Activated T-cell treated with anti-CD3 and anti-CD28 coated beads, Interleukin-2, amount 50 U/mL, for 72 hours (primary cell): ENCODE data around the gene PSMG3. TPM values are rescaled to one million over a fixed set of nuclear protein-coding genes. Genes with fewer than 3 reads are reported as not detected.

ENCODE experiments used
- ATAC-seq, 2 donors: fragments of 150-1000 bp; cut with Tn5 transposase; replicated peaks in 1 of 2; 2 replicates each; pipeline ENCODE4 v1.10.0; 2021; ENCODE audit warnings: moderate library complexity in 2 of 2, mild to moderate bottlenecking in 1 of 2
- DNase-seq, 2 donors: peaks; one replicate each; pipeline ENCODE4 v3.0.0; 2021 to 2022; ENCODE audit warnings: mixed read lengths in 1 of 2
- H3K27ac Mint-ChIP-seq: one replicate; pipeline ENCODE4 v1.8.0; 2022; ENCODE audit warnings: mild to moderate bottlenecking, moderate library complexity, mixed read lengths
- H3K27me3 Mint-ChIP-seq: one replicate; pipeline ENCODE4 v1.8.0; 2022; ENCODE audit warnings: low read depth, mixed read lengths
- H3K36me3 Mint-ChIP-seq, 2 donors: one replicate each; pipeline ENCODE4 v1.8.0; 2022; ENCODE audit warnings: mixed read lengths in 2 of 2, mild to moderate bottlenecking in 1 of 2; ENCODE audit not compliant: insufficient read depth in 2 of 2
- H3K4me1 Mint-ChIP-seq: one replicate; pipeline ENCODE4 v1.8.0; 2022; ENCODE audit warnings: low read depth, mixed read lengths
- H3K4me3 Mint-ChIP-seq, 2 donors: one replicate each; pipeline ENCODE4 v1.8.0; 2022; ENCODE audit warnings: mild to moderate bottlenecking in 2 of 2, mixed read lengths in 2 of 2, moderate library complexity in 2 of 2
- H3K9me3 Mint-ChIP-seq, 2 donors: one replicate each; pipeline ENCODE4 v1.8.0; 2022; ENCODE audit warnings: mixed read lengths in 2 of 2
- total RNA-seq, 2 donors: library from RNA; stranded (reverse); gene quantifications; one replicate each; pipeline ENCODE4 v1.2.3, GENCODE V29; 2022

PSMG3 gene
- total RNA-seq, 2 donors from 2014 or later = 49.7 to 53.6 TPM

DNA sequence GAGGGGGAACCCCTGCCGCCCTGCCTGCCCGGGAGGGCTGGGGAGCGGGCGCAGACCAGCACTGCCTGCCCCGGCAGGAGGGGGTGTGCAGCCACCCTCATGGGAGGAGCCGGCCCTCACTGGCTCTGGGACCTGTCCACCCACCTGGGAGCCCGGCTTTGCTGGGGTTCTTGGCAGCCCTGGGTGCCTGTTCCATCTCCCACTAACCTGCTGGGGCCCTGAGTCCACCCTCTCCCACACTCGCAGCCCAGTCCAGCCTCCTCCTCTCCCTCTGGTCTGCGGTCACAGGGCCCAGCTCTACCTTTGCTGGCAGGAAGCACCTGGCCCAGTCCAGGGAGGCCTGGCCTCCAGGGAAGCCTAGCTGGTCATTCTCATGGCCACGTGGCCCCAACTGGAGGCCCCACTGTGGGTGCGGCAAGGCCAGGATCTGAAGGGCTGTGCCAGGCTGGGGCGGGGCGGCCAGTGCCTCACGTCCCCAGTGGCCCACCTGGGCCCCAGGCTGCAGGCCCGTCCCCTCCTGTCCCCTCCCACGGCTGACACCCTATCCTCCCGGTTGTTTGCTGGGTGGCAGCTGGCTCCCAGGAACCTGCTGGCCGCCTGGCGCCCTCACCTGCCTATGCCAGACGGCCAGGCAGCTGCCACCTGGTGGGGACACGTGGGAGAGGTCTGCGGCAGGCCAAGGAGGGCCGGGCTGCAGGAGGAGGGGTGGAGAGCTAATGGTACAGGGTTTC lies 13.9 kb downstream of the PSMG3 start, which contains the start of gene TMEM184A:
Gene TMEM184A, minus strand, starts transcription at position 393 of the 731 bp plus-strand sequence. CDS start 721 bp downstream, outside the sequence.
- Mint-ChIP-seq H3K4me3 (no peak within 1 kb of the TSS), H3K36me3 (no peaks in the 10 kb centered on the region), H3K9me3 (no peaks in the 10 kb centered on the region), H3K27me3 (no peaks in the 10 kb centered on the region), H3K4me1 (no peaks in the 10 kb centered on the region), H3K27ac (no peak within 1 kb of the TSS)
- peak; percentile 69 to 75 for ATAC-seq
- peak; percentile 49 to 65 for DNase-seq

DNA sequence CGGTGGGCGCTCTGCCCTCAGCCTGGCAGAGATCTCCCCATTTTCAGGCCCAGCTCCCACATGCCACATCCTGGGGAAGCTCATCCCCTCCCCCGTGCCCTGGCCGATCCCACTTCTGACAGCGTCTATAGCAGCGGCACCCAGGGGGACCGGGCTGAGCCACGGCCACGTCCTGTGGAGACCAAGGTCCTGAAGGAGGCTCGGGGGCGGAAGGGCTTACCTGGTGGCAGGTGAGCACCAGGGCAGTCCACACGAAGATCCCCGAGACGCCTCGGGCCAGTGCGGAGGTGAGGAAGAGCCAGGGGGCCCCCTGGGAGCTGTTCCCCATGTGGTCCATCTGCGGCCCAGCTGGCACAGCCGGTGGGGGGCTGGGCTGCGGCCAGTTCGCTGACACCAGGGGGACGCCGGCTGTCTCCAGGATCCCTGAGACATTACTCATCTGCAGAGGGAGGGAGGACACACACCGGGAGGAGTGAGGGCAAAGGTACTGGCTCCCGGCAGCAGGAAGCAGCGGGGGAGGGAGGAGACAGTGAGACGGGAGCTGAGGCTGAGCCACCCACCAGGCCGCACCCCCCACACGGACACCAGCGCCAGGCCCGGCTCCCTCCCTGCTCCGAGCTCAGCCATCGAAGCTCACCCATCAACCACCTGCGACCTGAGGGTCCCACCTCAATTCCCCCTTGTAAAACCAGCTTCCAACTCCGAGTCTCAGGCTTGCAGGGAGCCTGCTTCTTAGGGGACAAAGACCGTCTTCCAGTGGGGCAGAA lies 14.6 kb downstream of the PSMG3 start:
- no peak for ATAC-seq
- Mint-ChIP-seq H3K27me3 (no peaks in the 10 kb centered on the region), H3K27ac (no peak overlapping the region), H3K36me3 (no peaks in the 10 kb centered on the region), H3K4me3 (no peak overlapping the region), H3K9me3 (no peaks in the 10 kb centered on the region), H3K4me1 (no peaks in the 10 kb centered on the region)
- DNase-seq = no peak

DNA sequence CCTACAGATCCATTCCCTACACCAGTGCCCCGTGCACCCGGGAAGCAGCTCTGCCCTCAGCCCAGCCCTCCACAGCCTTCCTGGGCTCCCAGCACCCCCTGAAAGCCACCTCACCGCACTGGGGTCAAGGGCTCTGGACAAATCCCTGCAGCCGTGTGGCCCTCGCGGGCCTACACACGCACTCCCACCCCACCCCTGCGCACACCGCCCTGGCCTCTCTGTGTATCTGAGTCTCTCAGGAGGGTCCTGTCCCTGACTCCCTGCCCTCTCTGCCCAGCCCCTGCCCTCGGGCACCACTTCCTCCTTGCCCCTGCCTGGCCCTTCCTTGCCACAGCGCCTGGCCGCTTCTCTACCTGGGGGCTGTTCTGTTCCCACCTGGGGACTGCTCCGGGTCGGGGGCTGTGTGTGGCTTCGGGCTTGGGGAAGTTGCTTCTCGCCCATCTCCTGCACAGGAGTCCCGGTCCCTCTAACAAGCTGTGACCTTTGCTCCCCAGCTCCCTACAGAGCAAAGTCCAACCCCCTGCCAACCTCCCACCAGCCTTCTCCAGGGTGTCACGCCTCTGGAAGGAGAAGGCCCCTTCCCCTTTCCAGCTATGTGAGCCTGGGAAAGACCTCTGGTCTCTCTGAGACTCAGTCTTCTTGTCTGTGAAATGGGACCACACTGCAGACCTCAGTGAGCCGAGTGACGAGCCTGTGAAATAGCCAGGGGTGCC lies 15.3 kb downstream of the PSMG3 start:
- no peak overlapping the region for H3K27ac Mint-ChIP-seq
- H3K36me3 Mint-ChIP-seq = no peaks in the 10 kb centered on the region
- ATAC-seq (no peak), DNase-seq (no peak)
- no peaks in the 10 kb centered on the region for H3K4me1 Mint-ChIP-seq
- no peak overlapping the region for H3K4me3 Mint-ChIP-seq
- no peaks in the 10 kb centered on the region for H3K9me3 Mint-ChIP-seq
- H3K27me3 Mint-ChIP-seq = no peaks in the 10 kb centered on the region

DNA sequence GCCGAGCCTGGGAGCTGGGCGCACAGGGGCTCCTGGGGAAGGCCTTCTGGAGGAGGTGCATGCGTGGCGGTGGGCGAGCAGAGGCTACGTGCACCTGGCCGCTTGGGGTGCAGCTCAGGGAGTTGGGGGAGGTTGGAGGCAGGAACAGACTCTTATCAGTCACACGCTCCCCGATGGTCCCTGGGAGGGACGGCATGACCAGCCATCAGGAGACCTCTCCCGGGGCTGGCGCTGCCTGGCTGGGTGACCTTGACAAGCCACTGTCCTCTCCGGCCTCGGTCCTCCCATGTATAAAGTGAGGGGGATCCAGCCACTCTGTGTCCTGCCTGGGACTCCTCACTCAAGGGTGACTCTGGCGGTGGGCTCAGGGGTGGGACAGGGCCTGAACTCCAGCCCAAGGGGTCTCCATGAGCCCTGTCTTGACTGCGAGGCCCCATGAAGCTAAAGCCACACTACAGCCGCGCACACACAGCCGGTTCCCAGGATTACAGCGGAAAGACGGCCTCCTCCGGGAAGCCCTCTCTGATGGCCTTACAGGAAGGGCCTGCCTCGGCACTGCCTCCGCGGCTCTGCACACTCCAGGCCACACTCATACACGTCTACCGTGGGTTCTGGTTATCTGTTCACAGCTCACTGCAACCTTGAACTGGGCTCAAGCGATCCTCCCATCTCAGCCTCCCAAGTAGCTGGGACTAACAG lies 16.2 kb downstream of the PSMG3 start:
- H3K27ac Mint-ChIP-seq = no peak overlapping the region
- no peaks in the 10 kb centered on the region for H3K36me3 Mint-ChIP-seq
- DNase-seq = no peak
- no peaks in the 10 kb centered on the region for H3K9me3 Mint-ChIP-seq
- H3K27me3 Mint-ChIP-seq = no peaks in the 10 kb centered on the region
- no peaks in the 10 kb centered on the region for H3K4me1 Mint-ChIP-seq
- no peak for ATAC-seq
- no peak overlapping the region for H3K4me3 Mint-ChIP-seq

DNA sequence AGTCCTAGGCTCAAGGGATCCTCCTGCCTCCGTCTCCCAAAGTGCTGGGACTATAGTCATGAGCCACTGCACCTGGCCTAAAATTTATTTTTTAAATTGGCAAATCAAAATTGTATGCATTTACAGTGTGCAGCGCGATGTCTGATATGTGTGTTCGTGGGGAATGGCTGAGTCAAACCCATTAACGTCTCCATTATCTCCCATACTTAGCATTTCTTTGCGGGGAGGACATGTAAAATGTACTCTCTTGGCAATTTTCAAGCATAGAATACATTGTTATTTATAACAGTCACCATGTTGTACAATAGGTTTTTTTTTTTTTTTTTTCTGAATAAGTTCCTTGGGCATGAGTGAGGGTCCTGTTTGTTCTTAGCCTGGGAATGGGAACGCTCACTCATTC lies 17.6 kb downstream of the PSMG3 start:
- Mint-ChIP-seq H3K9me3 (no peaks in the 10 kb centered on the region), H3K4me3 (no peak overlapping the region), H3K27ac (no peak overlapping the region), H3K36me3 (no peaks in the 10 kb centered on the region), H3K27me3 (no peaks in the 10 kb centered on the region), H3K4me1 (no peaks in the 10 kb centered on the region)
- ATAC-seq (no peak), DNase-seq (no peak)

GRCh38 chr7:1550846-1551155 lies 19.0 kb downstream of the PSMG3 start:
- H3K4me1 Mint-ChIP-seq = no peaks in the 10 kb centered on the region
- DNase-seq (no peak), ATAC-seq (no peak)
- no peak overlapping the region for H3K27ac Mint-ChIP-seq
- H3K36me3 Mint-ChIP-seq = no peaks in the 10 kb centered on the region
- no peaks in the 10 kb centered on the region for H3K9me3 Mint-ChIP-seq
- H3K27me3 Mint-ChIP-seq = no peaks in the 10 kb centered on the region
- H3K4me3 Mint-ChIP-seq = no peak overlapping the region

DNA sequence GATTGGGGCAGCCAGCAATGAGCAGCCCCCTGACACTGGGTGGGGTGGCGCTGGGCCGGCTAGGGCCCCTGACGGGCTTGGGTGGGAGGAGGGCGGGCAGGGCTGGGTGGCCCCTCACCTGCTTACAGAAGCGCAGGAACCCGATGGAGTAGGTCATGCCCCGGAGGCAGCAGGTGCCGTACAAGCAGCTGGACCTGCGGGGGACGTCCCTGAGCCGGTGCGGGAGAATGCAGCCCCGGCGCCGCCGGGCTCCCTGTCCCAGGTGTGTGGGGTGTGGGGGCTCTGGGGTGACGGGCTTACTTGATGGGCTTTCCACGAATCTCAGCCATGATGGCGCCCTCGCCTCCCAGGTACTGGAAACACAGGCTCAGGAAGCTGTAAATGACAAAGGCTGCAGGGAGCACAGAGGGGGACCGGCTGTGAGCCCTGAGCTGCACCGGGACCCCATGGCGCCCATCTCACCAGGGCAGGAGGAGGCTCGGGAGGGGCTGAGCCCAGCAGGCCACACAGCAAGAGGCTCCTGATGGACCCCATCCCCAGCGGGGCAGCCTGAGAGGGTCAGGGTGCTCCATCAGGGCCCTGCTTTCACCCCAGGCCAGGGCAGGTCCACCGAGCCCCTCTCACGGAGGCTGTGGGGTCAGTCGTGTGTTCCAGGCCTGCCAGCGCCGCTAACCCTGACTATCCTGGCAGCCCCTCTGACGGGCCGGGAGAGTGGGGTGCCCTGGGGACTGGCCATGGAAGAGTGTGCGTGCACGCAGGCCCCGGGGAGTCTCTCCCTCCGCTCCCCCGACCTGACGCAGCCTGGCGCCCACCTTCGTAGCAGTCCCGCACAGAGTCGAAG lies 19.6 kb downstream of the PSMG3 start:
- no peak overlapping the region for H3K4me3 Mint-ChIP-seq
- H3K9me3 Mint-ChIP-seq = no peaks in the 10 kb centered on the region
- H3K27ac Mint-ChIP-seq = no peak overlapping the region
- DNase-seq (no peak), ATAC-seq (no peak)
- no peaks in the 10 kb centered on the region for H3K36me3 Mint-ChIP-seq
- no peaks in the 10 kb centered on the region for H3K4me1 Mint-ChIP-seq
- H3K27me3 Mint-ChIP-seq = no peaks in the 10 kb centered on the region

GRCh38 chr7:1549357-1550004 lies 20.4 kb downstream of the PSMG3 start:
- Mint-ChIP-seq H3K4me1 (no peaks in the 10 kb centered on the region), H3K27ac (no peak overlapping the region), H3K27me3 (no peaks in the 10 kb centered on the region), H3K4me3 (no peak overlapping the region), H3K9me3 (no peaks in the 10 kb centered on the region), H3K36me3 (no peaks in the 10 kb centered on the region)
- ATAC-seq (no peak), DNase-seq (no peak)

- H3K4me1 Mint-ChIP-seq = no peaks in the 10 kb centered on the region
- H3K9me3 Mint-ChIP-seq = no peaks in the 10 kb centered on the region
- no peak for ATAC-seq
- no peaks in the 10 kb centered on the region for H3K27me3 Mint-ChIP-seq
- no peak overlapping the region for H3K4me3 Mint-ChIP-seq
- no peaks in the 10 kb centered on the region for H3K36me3 Mint-ChIP-seq
- DNase-seq = no peak
- H3K27ac Mint-ChIP-seq = no peak overlapping the region
Measured at GRCh38 chr7:1548944-1549343, 20.9 kb downstream of the PSMG3 start.

DNA sequence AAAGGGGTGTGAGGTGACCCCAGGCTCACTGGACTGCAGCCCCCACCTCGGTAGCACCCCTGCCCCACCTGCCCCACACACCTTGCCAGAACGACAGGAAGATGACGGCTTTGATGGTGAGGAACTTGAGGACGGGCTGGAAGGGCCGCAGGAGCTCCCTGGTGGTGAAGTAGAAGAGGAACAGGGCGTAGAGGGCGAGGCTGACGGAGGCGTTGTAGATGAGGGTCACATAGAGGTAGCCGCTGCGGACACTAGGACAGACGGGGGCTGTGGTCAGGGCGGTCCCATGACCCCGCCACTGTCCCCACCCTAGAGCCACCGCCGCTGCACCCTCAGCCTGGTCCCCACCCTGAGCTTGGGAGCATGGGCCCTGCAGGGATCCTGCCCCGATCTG lies 21.4 kb downstream of the PSMG3 start:
- H3K27me3 Mint-ChIP-seq = no peaks in the 10 kb centered on the region
- no peaks in the 10 kb centered on the region for H3K9me3 Mint-ChIP-seq
- no peaks in the 10 kb centered on the region for H3K4me1 Mint-ChIP-seq
- H3K27ac Mint-ChIP-seq = no peak overlapping the region
- no peak overlapping the region for H3K4me3 Mint-ChIP-seq
- no peaks in the 10 kb centered on the region for H3K36me3 Mint-ChIP-seq
- ATAC-seq = peak; percentile 10 to 16
- DNase-seq = no peak

DNA sequence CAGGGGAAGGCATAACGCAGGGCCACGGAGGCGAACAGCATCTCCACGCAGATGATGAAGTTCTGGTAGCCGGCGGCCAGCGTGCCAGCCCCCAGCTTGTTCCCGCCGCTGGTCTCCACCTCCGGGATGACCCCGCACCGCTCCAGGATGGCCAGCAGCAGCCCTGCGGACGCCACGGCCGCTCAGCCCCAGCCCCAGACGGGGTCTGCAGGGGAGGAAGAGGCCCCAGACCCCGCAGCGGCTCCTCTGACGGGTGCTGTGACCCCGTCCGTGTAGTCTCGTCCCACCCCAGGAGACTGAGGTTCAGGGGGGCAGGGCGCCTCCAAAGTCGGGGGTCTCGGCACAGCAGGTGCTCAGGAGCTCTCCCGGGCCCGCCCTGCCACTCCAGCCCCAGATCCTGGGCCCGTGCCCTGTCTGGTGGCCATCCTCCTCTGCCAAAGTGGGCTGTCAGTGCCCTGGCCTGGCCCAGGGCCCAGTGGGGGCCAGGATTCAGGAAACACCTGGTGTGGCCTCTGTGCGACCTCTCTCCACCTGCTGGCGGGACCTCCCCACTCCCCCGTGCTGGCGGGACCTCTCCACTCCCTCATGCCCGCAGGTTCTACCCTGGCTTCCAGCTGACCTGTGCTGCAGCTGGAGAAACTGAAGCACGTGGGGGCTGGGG lies 21.9 kb downstream of the PSMG3 start:
- no peak overlapping the region for H3K4me3 Mint-ChIP-seq
- H3K36me3 Mint-ChIP-seq = no peaks in the 10 kb centered on the region
- H3K27me3 Mint-ChIP-seq = no peaks in the 10 kb centered on the region
- ATAC-seq (peak in 1 of 2 donors; percentile 4), DNase-seq (no peak)
- H3K4me1 Mint-ChIP-seq = no peaks in the 10 kb centered on the region
- no peaks in the 10 kb centered on the region for H3K9me3 Mint-ChIP-seq
- H3K27ac Mint-ChIP-seq = no peak overlapping the region
